ENCODE results near the gene SLC39A11.

SLC39A11 gene

GRCh38 chr17:72693956-72694355 is 398.5 kb downstream of the SLC39A11 start:
- Histone ChIP-seq H3K27ac (ENCODE audit: low read length) (no peak overlapping the region), H3K4me1 (ENCODE audit: low read length) (no peaks in the 10 kb centered on the region), H2AFZ (ENCODE audit: low read length) (no peak overlapping the region), H3K9ac (ENCODE audit: low read length) (no peak overlapping the region), H3K36me3 (replicated peaks; ENCODE audit: insufficient read depth, low read length) (no peaks in the 10 kb centered on the region), H4K20me1 (ENCODE audit: insufficient read depth, low read length) (no peaks in the 10 kb centered on the region), H3K9me3 (replicated peaks; ENCODE audit: insufficient read depth, low read length) (no peaks in the 10 kb centered on the region), H3K4me3 (ENCODE audit: low read length) (no peak overlapping the region), H3K27me3 (replicated peaks; ENCODE audit: insufficient read depth, low read length) (no peaks in the 10 kb centered on the region), H3F3A (ENCODE audit: insufficient read depth, low read length) (no peaks in the 10 kb centered on the region), H3K4me2 (ENCODE audit: low read depth, low read length) (no peak overlapping the region), H3K9me2 (replicated peaks; ENCODE audit: insufficient read depth, low read length) (no peaks in the 10 kb centered on the region), H3K79me2 (ENCODE audit: low read length) (no peaks in the 10 kb centered on the region)
- TF ChIP-seq CTCF (IDR thresholded peaks at IDR 0.05; ENCODE audit: low read length): no peak
- TF ChIP-seq EZH2 (optimal IDR thresholded peaks at IDR 0.05; ENCODE audit: low read depth, low read length): no peak
- TF ChIP-seq EZH2phosphoT487 (IDR thresholded peaks at IDR 0.05; ENCODE audit: low read length): no peak
- DNase-seq: no peak

GRCh38 chr17:72693151-72693878 is 399.2 kb downstream of the SLC39A11 start:
- Histone ChIP-seq H3K9me2 (replicated peaks; ENCODE audit: insufficient read depth, low read length) (no peaks in the 10 kb centered on the region), H3K79me2 (ENCODE audit: low read length) (no peaks in the 10 kb centered on the region), H3K36me3 (replicated peaks; ENCODE audit: insufficient read depth, low read length) (no peaks in the 10 kb centered on the region), H3K9me3 (replicated peaks; ENCODE audit: insufficient read depth, low read length) (no peaks in the 10 kb centered on the region), H4K20me1 (ENCODE audit: insufficient read depth, low read length) (no peaks in the 10 kb centered on the region), H3K4me2 (ENCODE audit: low read depth, low read length) (no peak overlapping the region), H3K4me3 (ENCODE audit: low read length) (no peak overlapping the region), H3F3A (ENCODE audit: insufficient read depth, low read length) (no peaks in the 10 kb centered on the region), H3K27me3 (replicated peaks; ENCODE audit: insufficient read depth, low read length) (no peaks in the 10 kb centered on the region), H2AFZ (ENCODE audit: low read length) (no peak overlapping the region), H3K9ac (ENCODE audit: low read length) (no peak overlapping the region), H3K27ac (ENCODE audit: low read length) (no peak overlapping the region), H3K4me1 (ENCODE audit: low read length) (no peaks in the 10 kb centered on the region)
- TF ChIP-seq CTCF (IDR thresholded peaks at IDR 0.05; ENCODE audit: low read length) (no peak), EZH2phosphoT487 (IDR thresholded peaks at IDR 0.05; ENCODE audit: low read length) (no peak), EZH2 (optimal IDR thresholded peaks at IDR 0.05; ENCODE audit: low read depth, low read length) (no peak)
- no peak for DNase-seq

GRCh38 chr17:72692676-72693075 is 399.8 kb downstream of the SLC39A11 start:
- Histone ChIP-seq H2AFZ (ENCODE audit: low read length) (no peak overlapping the region), H3K9ac (ENCODE audit: low read length) (no peak overlapping the region), H3K9me3 (replicated peaks; ENCODE audit: insufficient read depth, low read length) (no peaks in the 10 kb centered on the region), H3K9me2 (replicated peaks; ENCODE audit: insufficient read depth, low read length) (no peaks in the 10 kb centered on the region), H3F3A (ENCODE audit: insufficient read depth, low read length) (no peaks in the 10 kb centered on the region), H3K27me3 (replicated peaks; ENCODE audit: insufficient read depth, low read length) (no peaks in the 10 kb centered on the region), H3K27ac (ENCODE audit: low read length) (no peak overlapping the region), H3K36me3 (replicated peaks; ENCODE audit: insufficient read depth, low read length) (no peaks in the 10 kb centered on the region), H3K4me1 (ENCODE audit: low read length) (no peaks in the 10 kb centered on the region), H4K20me1 (ENCODE audit: insufficient read depth, low read length) (no peaks in the 10 kb centered on the region), H3K4me3 (ENCODE audit: low read length) (no peak overlapping the region), H3K4me2 (ENCODE audit: low read depth, low read length) (no peak overlapping the region), H3K79me2 (ENCODE audit: low read length) (no peaks in the 10 kb centered on the region)
- DNase-seq: no peak
- TF ChIP-seq CTCF (IDR thresholded peaks at IDR 0.05; ENCODE audit: low read length) (no peak), EZH2 (optimal IDR thresholded peaks at IDR 0.05; ENCODE audit: low read depth, low read length) (no peak), EZH2phosphoT487 (IDR thresholded peaks at IDR 0.05; ENCODE audit: low read length) (no peak)

All from MM.1S (cell line).